ENCODE results near the gene PSTPIP2. TPM values are rescaled to one million over a fixed set of nuclear protein-coding genes. Genes with fewer than 3 reads are reported as not detected.
A peak's percentile ranks its signal among the peaks of the same experiment; 100 is the strongest.

The PSTPIP2 gene
- total and polyA plus RNA-seq, 2 experiments from 2014 or later, result 1.4 to 2.6 TPM

GRCh38 chr18:46042571-46043123, 29.4 kb downstream of the PSTPIP2 start (continued):
- TF ChIP-seq REST (IDR thresholded peaks at IDR 0.05; ENCODE audit: unreplicated experiment), result no peak
- TF ChIP-seq STAT1 (IDR thresholded peaks at IDR 0.05; ENCODE audit: unreplicated experiment), result no peak
- no peak for TF ChIP-seq ZNF114 (CRISPR knock-in tag; IDR thresholded peaks at IDR 0.05)
- TF ChIP-seq NANOG (IDR thresholded peaks at IDR 0.05; ENCODE audit: borderline replicate concordance), result no peak
- TF ChIP-seq JUNB (IDR thresholded peaks at IDR 0.05; ENCODE audit: unreplicated experiment), result no peak

DNA sequence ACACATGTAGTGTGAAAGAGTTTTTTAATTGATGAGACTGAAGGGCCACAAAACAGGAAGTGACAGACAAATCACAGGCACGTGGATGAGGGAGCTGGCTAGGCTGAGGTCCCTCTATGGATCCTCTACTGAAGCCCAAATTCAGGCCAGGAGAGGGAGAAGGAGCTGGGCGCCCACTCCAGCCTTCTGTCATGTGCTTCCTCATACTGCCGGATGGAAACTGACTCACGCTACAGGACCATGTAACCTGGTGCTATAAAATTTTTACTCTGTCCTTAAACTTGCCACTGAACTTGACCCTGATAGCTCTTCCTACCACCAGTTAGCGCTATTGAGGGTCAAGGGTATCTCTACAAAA, 31.3 kb downstream of the PSTPIP2 start:
- no peak overlapping the region for H3K4me2 ChIP-seq
- peaks cover 9% of the 10 kb centered on the region for H3K9me2 ChIP-seq (ENCODE audit: insufficient read depth)
- 0 out of 2 replicates have a peak, but pooled peaks cover 3% of the 10 kb centered on the region for H4K20me1 ChIP-seq (replicated peaks; ENCODE audit: insufficient read depth)
- ATAC-seq, result no peak
- no peak for TF ChIP-seq EZH2 (IDR thresholded peaks at IDR 0.05; ENCODE audit: low read depth, unreplicated experiment)
- no peak for TF ChIP-seq CREB1 (CRISPR knock-in tag; IDR thresholded peaks at IDR 0.05; ENCODE audit: low read depth)
- TF ChIP-seq EZH2phosphoT487 (IDR thresholded peaks at IDR 0.05; ENCODE audit: unreplicated experiment), result no peak
- TF ChIP-seq, protein P1, sequence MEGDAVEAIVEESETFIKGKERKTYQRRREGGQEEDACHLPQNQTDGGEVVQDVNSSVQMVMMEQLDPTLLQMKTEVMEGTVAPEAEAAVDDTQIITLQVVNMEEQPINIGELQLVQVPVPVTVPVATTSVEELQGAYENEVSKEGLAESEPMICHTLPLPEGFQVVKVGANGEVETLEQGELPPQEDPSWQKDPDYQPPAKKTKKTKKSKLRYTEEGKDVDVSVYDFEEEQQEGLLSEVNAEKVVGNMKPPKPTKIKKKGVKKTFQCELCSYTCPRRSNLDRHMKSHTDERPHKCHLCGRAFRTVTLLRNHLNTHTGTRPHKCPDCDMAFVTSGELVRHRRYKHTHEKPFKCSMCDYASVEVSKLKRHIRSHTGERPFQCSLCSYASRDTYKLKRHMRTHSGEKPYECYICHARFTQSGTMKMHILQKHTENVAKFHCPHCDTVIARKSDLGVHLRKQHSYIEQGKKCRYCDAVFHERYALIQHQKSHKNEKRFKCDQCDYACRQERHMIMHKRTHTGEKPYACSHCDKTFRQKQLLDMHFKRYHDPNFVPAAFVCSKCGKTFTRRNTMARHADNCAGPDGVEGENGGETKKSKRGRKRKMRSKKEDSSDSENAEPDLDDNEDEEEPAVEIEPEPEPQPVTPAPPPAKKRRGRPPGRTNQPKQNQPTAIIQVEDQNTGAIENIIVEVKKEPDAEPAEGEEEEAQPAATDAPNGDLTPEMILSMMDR (conservative IDR thresholded peaks at IDR 0.05; ENCODE audit: low read depth in 2 of 2), result peak in 1 of 2 experiments; percentile 26; a peak in 3 of 4 replicates
- no peak for TF ChIP-seq STAT1 (IDR thresholded peaks at IDR 0.05; ENCODE audit: unreplicated experiment)
- TF ChIP-seq ZNF114 (CRISPR knock-in tag; IDR thresholded peaks at IDR 0.05), result no peak
- no peak for TF ChIP-seq ETS1 (IDR thresholded peaks at IDR 0.05)
- no peak overlapping the region; the same call in 1 of the 2 replicates for H3K27ac Mint-ChIP-seq
- H3K27me3 Mint-ChIP-seq (ENCODE audit: insufficient read depth, low read depth, poor library complexity), result peaks cover 3% of the 10 kb centered on the region
- peaks cover 8% of the 10 kb centered on the region; the same call in 1 of the 2 replicates for H3K4me1 ChIP-seq (ENCODE audit: insufficient read depth)
- no peak overlapping the region for H2AFZ ChIP-seq
- no peaks in the 10 kb centered on the region for H3K36me3 ChIP-seq (ENCODE audit: insufficient read depth)
- H3K27ac ChIP-seq (ENCODE audit: low read depth), result no peak overlapping the region
- no peaks in the 10 kb centered on the region for H3K27me3 ChIP-seq (ENCODE audit: insufficient read depth)
- H3K4me1 Mint-ChIP-seq, result peaks cover 8% of the 10 kb centered on the region; the same call in 2 of the 3 replicates
- DNase-seq (ENCODE audit: low spot score), result no peak
- no peaks in the 10 kb centered on the region for H3F3A ChIP-seq (replicated peaks; ENCODE audit: low read depth)
- no peaks in the 10 kb centered on the region for H3K36me3 Mint-ChIP-seq (ENCODE audit: low read depth)
- no peak overlapping the region for H3K4me3 Mint-ChIP-seq
- no peaks in the 10 kb centered on the region for H3K9me3 Mint-ChIP-seq
- no peaks in the 10 kb centered on the region for H3K79me2 ChIP-seq (replicated peaks; ENCODE audit: insufficient read depth)
- H3K4me3 ChIP-seq, result no peak overlapping the region
